GOT3 (cell line): ENCODE measurements around the gene SLC26A1.
"Not testable (repeated sequence)": the region's sequence is repeated elsewhere in the genome, so short reads cannot be mapped to it uniquely, and the experiment has no call there.

Source experiments
- DNase-seq: peaks from one replicate; lab custom pipeline; 2025; ENCODE audit warnings: mixed read lengths; lab: John Stamatoyannopoulos, UW

Gene SLC26A1

GRCh38 chr4:952881-953573 is 40.2 kb downstream of the SLC26A1 start:
- no peak for DNase-seq

- DNase-seq: no peak
Measured at GRCh38 chr4:951594-952468, 41.4 kb downstream of the SLC26A1 start.

- DNase-seq: no peak
Measured at GRCh38 chr4:951186-951585, 42.0 kb downstream of the SLC26A1 start.

- no peak for DNase-seq
Measured at GRCh38 chr4:950136-951020, 42.8 kb downstream of the SLC26A1 start.

GRCh38 chr4:949656-950055 is 43.5 kb downstream of the SLC26A1 start:
- no peak for DNase-seq

GRCh38 chr4:948936-949300 is 44.3 kb downstream of the SLC26A1 start:
- DNase-seq: no peak

- DNase-seq: no peak
Measured at GRCh38 chr4:948101-948935, 44.9 kb downstream of the SLC26A1 start.

GRCh38 chr4:947491-947971 is 45.7 kb downstream of the SLC26A1 start:
- no peak for DNase-seq

- no peak for DNase-seq
Measured at GRCh38 chr4:946517-947471, 46.4 kb downstream of the SLC26A1 start.

GRCh38 chr4:946103-946450 is 47.1 kb downstream of the SLC26A1 start:
- DNase-seq: no peak

GRCh38 chr4:945274-946102 is 47.7 kb downstream of the SLC26A1 start:
- no peak for DNase-seq

GRCh38 chr4:939508-939907 is 53.7 kb downstream of the SLC26A1 start:
- not testable (repeated sequence) for DNase-seq
